ENCODE results near the gene ZNF701. TPM values are rescaled to one million over a fixed set of nuclear protein-coding genes. Genes with fewer than 3 reads are reported as not detected.

The ZNF701 gene
- total RNA-seq (10 to 100 TPM; 11.7 to 43.3 (median 28.3) TPM), polyA plus RNA-seq (10 to 100 TPM; 12.3 to 20.7 TPM), total RNA-seq (16.0 reads per million, percentile 45 among the genes with 10 or more reads in this experiment)

DNA sequence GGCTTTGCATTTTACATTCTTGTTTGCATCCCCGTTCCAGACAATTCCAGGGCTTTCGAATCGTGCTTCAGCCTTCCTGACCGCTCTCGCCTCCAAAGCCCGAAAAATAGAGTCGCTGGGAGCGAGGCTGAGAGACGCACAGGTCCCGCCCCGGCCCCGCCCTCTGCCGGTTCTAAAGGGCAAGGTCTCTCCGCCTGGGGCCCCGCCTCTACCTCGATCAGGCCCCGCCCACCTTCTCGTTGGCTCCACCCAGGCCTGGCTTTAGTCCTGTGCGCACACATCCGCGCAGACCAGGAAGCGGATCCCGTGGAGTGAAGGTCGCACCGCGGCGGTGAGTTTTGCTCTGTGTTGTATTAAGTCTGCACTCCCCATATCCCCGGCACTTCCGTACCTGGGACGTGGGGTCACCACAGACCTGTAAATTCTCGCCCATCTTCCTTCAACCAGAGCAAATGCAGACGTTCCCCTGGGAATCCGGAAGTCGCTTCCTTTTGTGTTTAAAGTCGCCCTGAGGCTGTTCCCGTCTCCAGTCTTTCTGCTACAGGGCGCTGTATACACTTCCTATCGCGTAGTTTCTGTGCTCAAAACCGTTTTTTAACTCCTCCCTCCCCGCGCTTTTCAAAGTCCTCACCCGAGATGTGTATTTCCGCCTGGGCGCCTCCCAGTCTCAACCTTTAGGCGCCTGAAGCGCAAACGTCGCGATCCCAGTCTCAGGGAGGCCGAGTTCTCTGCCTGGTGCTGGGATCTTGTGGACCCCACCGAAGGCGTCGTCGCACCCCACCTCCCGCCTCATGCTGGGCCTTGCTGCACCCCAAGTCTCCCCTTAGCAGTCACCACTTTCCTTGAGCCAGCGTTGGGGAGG, at the start of gene ZNF701:
Gene ZNF701, plus strand, starts transcription at position 288 of the 862 bp plus-strand sequence. CDS start 3,861 bp downstream, outside the sequence.
- peak within 1 kb of the TSS; percentile 88 to 99 (median 94) for H3K4me3 Mint-ChIP-seq
- peak within 1 kb of the TSS; percentile 78 for H3K27ac ChIP-seq (ENCODE audit: low read depth, low read length)
- ChIA-PET CTCF (no interaction called here), POLR2A (interaction anchor here (1.0 to 1.2 kb wide), 2 partner anchors 11 to 165 kb away, joined by 3 to 6 read pairs; no protein-coding TSS in a partner anchor)
- H3K9me3 Mint-ChIP-seq = peaks cover 6 to 83% (median 40%) of the 10 kb centered on the region in 11 donors
- peak within 1 kb of the TSS; percentile 78 for H3K4me3 ChIP-seq (ENCODE audit: low read length)
- H3K4me1 ChIP-seq (ENCODE audit: control insufficient read depth in 2 of 2, insufficient read depth in 2 of 2, low read length in 2 of 2) = peaks cover 10 to 13% of the 10 kb centered on the region in 2 donors
- H3K36me3 Mint-ChIP-seq = peaks cover 19 to 70% (median 53%) of the 10 kb centered on the region in 5 donors
- peaks cover 0 to 31% (median 3%) of the 10 kb centered on the region in 3 experiments for H3K9me3 ChIP-seq (ENCODE audit: control insufficient read depth in 2 of 3, low read length in 3 of 3)
- H3K27me3 Mint-ChIP-seq = no peaks in the 10 kb centered on the region
- H3K36me3 ChIP-seq (ENCODE audit: control insufficient read depth in 2 of 3, insufficient read depth in 3 of 3, low read length in 3 of 3) = peaks cover 5 to 37% (median 10%) of the 10 kb centered on the region in 3 experiments
- intact Hi-C loops (cut with micrococcal nuclease) = loop anchor here (1.0 to 2.0 kb wide), 12 partner anchors 31 to 381 kb away; partner anchors contain the start of genes ZNF808 (in 2 of the 2), ZNF83 (in 2 of the 2), ZNF320 (in 1 of the 2) and ZNF528 (in 1 of the 2)
- no peaks in the 10 kb centered on the region for H3K27me3 ChIP-seq (ENCODE audit: control insufficient read depth in 2 of 2, insufficient read depth in 2 of 2, low read length in 2 of 2)
- peak within 1 kb of the TSS; percentile 92 to 98 (median 95) for H3K27ac Mint-ChIP-seq
- ATAC-seq (peak; percentile 100), DNase-seq (peak; percentile 92 to 99 (median 96))
- peaks cover 9 to 42% (median 37%) of the 10 kb centered on the region in 7 donors for H3K4me1 Mint-ChIP-seq

DNA sequence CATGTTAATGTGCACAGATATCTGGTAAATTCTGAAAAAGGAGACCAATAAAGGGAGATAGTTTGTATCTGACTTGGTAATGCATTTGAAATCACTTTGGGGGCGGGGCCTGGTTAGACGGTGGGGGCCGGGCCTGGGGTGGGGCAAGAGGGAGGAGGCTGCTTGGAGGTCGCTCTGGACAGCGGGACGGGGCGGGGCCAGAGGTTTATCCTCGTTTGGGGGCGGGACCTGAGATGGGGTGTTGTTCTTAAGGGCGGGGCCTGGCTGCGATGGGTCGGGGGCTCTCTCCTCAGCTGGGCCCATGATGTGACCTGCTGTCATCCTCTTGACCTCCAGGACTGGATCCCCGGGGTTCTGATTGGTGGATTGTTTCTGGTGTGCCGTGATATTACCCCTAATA, 47.5 kb upstream of the ZNF701 start:
- Histone ChIP-seq H3K27me3 (ENCODE audit: control insufficient read depth in 2 of 2, insufficient read depth in 2 of 2, low read length in 2 of 2) (no peaks in the 10 kb centered on the region), H3K9me3 (ENCODE audit: control insufficient read depth in 2 of 3, low read length in 3 of 3) (peaks cover 0 to 24% (median 6%) of the 10 kb centered on the region in 3 experiments), H3K4me3 (ENCODE audit: low read length) (no peak overlapping the region), H3K27ac (ENCODE audit: low read depth, low read length) (no peak overlapping the region), H3K36me3 (ENCODE audit: control insufficient read depth in 2 of 3, insufficient read depth in 3 of 3, low read length in 3 of 3) (no peaks in the 10 kb centered on the region), H3K4me1 (ENCODE audit: control insufficient read depth in 2 of 2, insufficient read depth in 2 of 2, low read length in 2 of 2) (no peaks in the 10 kb centered on the region)
- H3K4me3 Mint-ChIP-seq = peak overlapping the region in 1 of 10 donors; percentile 45
- H3K27ac Mint-ChIP-seq = no peak overlapping the region
- ChIA-PET POLR2A (no interaction called here), CTCF (no interaction called here)
- peaks cover 0 to 20% (median 7%) of the 10 kb centered on the region in 5 donors for H3K27me3 Mint-ChIP-seq
- ATAC-seq (no peak), DNase-seq (no peak)
- H3K9me3 Mint-ChIP-seq = peaks cover 13 to 80% (median 37%) of the 10 kb centered on the region in 11 donors
- peaks cover 0 to 7% (median 5%) of the 10 kb centered on the region in 7 donors for H3K4me1 Mint-ChIP-seq
- intact Hi-C loops (cut with micrococcal nuclease) = no loop called here
- H3K36me3 Mint-ChIP-seq = peaks cover 0 to 21% (median 15%) of the 10 kb centered on the region in 5 donors

DNA sequence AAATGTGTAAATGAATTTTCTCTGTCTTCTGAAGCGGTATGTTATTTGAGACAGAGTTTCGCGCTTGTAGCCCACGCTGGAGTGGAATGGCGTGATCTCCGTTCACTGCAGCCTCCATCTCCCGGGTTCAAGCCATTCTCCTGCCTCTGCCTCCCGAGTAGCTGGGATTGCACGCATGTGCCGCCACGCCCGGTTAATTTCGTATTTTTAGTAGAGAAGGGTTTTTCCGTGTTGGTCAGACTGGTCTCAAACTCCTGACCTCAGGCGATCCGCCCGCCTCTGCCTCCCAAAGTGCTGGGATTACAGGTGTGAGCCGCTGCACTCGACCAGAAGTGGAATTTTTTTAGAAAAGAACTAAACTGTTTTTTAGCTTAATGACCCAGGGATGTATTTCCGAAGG, 46.0 kb upstream of the ZNF701 start:
- Histone ChIP-seq H3K36me3 (ENCODE audit: control insufficient read depth in 2 of 3, insufficient read depth in 3 of 3, low read length in 3 of 3) (no peaks in the 10 kb centered on the region), H3K4me1 (ENCODE audit: control insufficient read depth in 2 of 2, insufficient read depth in 2 of 2, low read length in 2 of 2) (peaks cover 9 to 11% of the 10 kb centered on the region in 2 donors), H3K4me3 (ENCODE audit: low read length) (no peak overlapping the region), H3K9me3 (ENCODE audit: control insufficient read depth in 2 of 3, low read length in 3 of 3) (peaks cover 0 to 19% (median 6%) of the 10 kb centered on the region in 3 experiments), H3K27ac (ENCODE audit: low read depth, low read length) (no peak overlapping the region), H3K27me3 (ENCODE audit: control insufficient read depth in 2 of 2, insufficient read depth in 2 of 2, low read length in 2 of 2) (no peaks in the 10 kb centered on the region)
- ATAC-seq = no peak
- ChIA-PET CTCF (no interaction called here), POLR2A (no interaction called here)
- peaks cover 10 to 64% (median 28%) of the 10 kb centered on the region in 11 donors for H3K9me3 Mint-ChIP-seq
- intact Hi-C loops (cut with micrococcal nuclease) = no loop called here
- H3K4me3 Mint-ChIP-seq = no peak overlapping the region
- peaks cover 0 to 31% (median 20%) of the 10 kb centered on the region in 5 donors for H3K36me3 Mint-ChIP-seq
- no peak for DNase-seq
- peaks cover 0 to 15% (median 7%) of the 10 kb centered on the region in 5 donors for H3K27me3 Mint-ChIP-seq
- no peak overlapping the region for H3K27ac Mint-ChIP-seq
- peaks cover 11 to 20% (median 17%) of the 10 kb centered on the region in 7 donors for H3K4me1 Mint-ChIP-seq

DNA sequence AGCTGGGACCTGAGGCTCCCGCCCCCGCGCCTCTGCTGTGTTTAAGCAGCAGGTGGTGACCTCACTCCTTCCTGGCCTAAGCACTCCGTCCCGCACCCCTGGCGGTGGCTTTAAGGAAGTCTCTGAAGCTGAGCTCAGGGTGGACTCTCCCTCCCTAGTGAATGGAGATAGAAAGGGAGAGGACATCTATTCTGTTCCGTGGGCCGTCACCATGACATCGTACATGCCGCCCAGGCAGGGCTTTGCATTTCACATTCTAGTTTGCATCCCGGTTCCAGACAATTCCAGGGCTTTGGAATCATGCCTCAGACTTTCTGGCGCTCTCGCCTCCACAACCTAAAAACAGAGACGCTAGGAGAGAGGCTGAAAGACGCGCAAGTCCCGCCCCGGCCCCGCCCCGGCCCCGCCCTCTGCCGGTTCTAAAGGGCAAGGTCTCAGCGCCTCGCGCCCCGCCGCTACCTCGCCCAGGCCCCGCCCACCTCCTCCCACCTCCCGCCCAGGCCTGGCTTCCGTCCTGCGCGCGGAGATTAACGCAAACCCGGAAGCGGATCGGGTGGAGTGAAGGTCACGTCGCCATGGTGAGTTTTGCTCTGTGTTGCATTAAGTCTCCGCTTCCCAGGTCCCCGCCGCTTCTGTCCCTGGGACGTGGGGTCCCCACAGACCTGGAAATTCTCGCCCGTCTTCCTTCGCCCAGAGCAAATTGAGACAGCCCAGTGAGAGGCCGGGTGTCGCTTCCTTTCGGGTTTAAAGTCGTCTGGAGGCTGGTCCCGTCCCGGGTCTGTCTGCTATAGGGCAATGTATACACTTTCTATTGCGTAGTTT, 42.7 kb upstream of the ZNF701 start, which contains the start of gene ZNF808:
Gene ZNF808, plus strand, starts transcription at position 535 of the 822 bp plus-strand sequence. CDS start 15,617 bp downstream, outside the sequence.
- H3K4me1 ChIP-seq (ENCODE audit: control insufficient read depth in 2 of 2, insufficient read depth in 2 of 2, low read length in 2 of 2) = peaks cover 9 to 12% of the 10 kb centered on the region in 2 donors
- Mint-ChIP-seq H3K4me1 (peaks cover 18 to 34% (median 25%) of the 10 kb centered on the region in 7 donors), H3K36me3 (peaks cover 13 to 31% (median 16%) of the 10 kb centered on the region in 5 donors), H3K9me3 (peaks cover under 1 to 42% (median 13%) of the 10 kb centered on the region in 11 donors), H3K27ac (peak within 1 kb of the TSS; percentile 84 to 99 (median 98)), H3K27me3 (no peaks in the 10 kb centered on the region), H3K4me3 (peak within 1 kb of the TSS; percentile 91 to 100 (median 98))
- intact Hi-C loops (cut with micrococcal nuclease) = loop anchor here (1.0 to 5.0 kb wide), 20 partner anchors 8 to 806 kb away; partner anchors contain the start of genes ZNF160 (in 2 of the 2), ZNF528 (in 2 of the 2), ZNF611 (in 2 of the 2) and ZNF701 (in 2 of the 2)
- peaks cover 0 to 7% (median 6%) of the 10 kb centered on the region in 3 experiments for H3K9me3 ChIP-seq (ENCODE audit: control insufficient read depth in 2 of 3, low read length in 3 of 3)
- no peaks in the 10 kb centered on the region for H3K36me3 ChIP-seq (ENCODE audit: control insufficient read depth in 2 of 3, insufficient read depth in 3 of 3, low read length in 3 of 3)
- ATAC-seq (peak; percentile 99), DNase-seq (peak; percentile 79 to 95 (median 90))
- ChIA-PET POLR2A (interaction anchor here (0.6 to 0.7 kb wide), 3 partner anchors 64 to 905 kb away, joined by 3 to 4 read pairs (median 4); partner anchors contain the start of gene ZNF761), CTCF (interaction anchor here (0.7 kb wide), 1 partner anchor 1260 kb away, joined by 7 read pairs; no protein-coding TSS in a partner anchor)
- peak within 1 kb of the TSS; percentile 91 for H3K27ac ChIP-seq (ENCODE audit: low read depth, low read length)
- H3K4me3 ChIP-seq (ENCODE audit: low read length) = peak within 1 kb of the TSS; percentile 99
- H3K27me3 ChIP-seq (ENCODE audit: control insufficient read depth in 2 of 2, insufficient read depth in 2 of 2, low read length in 2 of 2) = no peaks in the 10 kb centered on the region

DNA sequence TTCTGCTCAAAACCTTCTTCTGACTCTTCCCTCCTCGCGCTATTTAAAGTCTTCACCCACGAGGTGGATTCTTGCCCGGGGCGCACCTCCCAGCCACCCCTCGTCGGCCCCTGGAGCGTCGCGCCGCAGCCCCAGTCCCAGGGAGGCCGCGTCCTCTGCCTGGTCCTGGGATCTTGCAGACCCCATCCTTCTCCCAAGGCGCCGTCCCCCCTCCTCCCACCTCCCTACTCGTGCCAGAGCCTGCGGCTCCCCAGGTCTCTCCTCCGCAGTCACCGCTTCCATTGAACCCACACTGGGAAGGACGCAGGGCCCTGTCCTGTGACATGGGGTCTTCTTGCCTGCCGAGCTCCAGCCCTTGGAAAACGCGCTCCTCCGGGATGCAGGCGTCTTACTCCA, 42.1 kb upstream of the ZNF701 start:
- ChIA-PET CTCF (no interaction called here), POLR2A (interaction anchor here (0.6 kb wide), 1 partner anchor 159 kb away, joined by 4 read pairs; no protein-coding TSS in a partner anchor)
- peaks cover 9 to 12% of the 10 kb centered on the region in 2 donors for H3K4me1 ChIP-seq (ENCODE audit: control insufficient read depth in 2 of 2, insufficient read depth in 2 of 2, low read length in 2 of 2)
- Mint-ChIP-seq H3K4me3 (peak overlapping the region; percentile 91 to 100 (median 98)), H3K36me3 (peaks cover 13 to 35% (median 21%) of the 10 kb centered on the region in 5 donors), H3K27ac (peak overlapping the region; percentile 84 to 99 (median 98)), H3K4me1 (peaks cover 19 to 35% (median 27%) of the 10 kb centered on the region in 7 donors), H3K9me3 (peaks cover 0 to 40% (median 11%) of the 10 kb centered on the region in 11 donors), H3K27me3 (no peaks in the 10 kb centered on the region)
- peak overlapping the region; percentile 91 for H3K27ac ChIP-seq (ENCODE audit: low read depth, low read length)
- no peaks in the 10 kb centered on the region for H3K27me3 ChIP-seq (ENCODE audit: control insufficient read depth in 2 of 2, insufficient read depth in 2 of 2, low read length in 2 of 2)
- H3K4me3 ChIP-seq (ENCODE audit: low read length) = peak overlapping the region; percentile 99
- ATAC-seq = peak; percentile 1
- no peak for DNase-seq
- intact Hi-C loops (cut with micrococcal nuclease) = loop anchor here (1.0 to 5.0 kb wide), 20 partner anchors 7 to 805 kb away; partner anchors contain the start of genes ZNF160 (in 2 of the 2), ZNF528 (in 2 of the 2), ZNF611 (in 2 of the 2) and ZNF701 (in 2 of the 2)
- no peaks in the 10 kb centered on the region for H3K36me3 ChIP-seq (ENCODE audit: control insufficient read depth in 2 of 3, insufficient read depth in 3 of 3, low read length in 3 of 3)
- peaks cover 0 to 4% (median 2%) of the 10 kb centered on the region in 3 experiments for H3K9me3 ChIP-seq (ENCODE audit: control insufficient read depth in 2 of 3, low read length in 3 of 3)

Data from naive thymus-derived CD4-positive, alpha-beta T cell (primary cell).